GM10248 (cell line): ENCODE measurements around the gene AKR7A3.

Source experiments
- CTCF ChIA-PET: fragments of 300-600 bp; sonication (Branson Sonifier 250); formaldehyde crosslinking; extraction: SDS; loops from one replicate; lab custom pipeline; 2021; ENCODE audit warnings: antibody characterized with exemption; lab: Yijun Ruan, JAX
- POLR2A ChIA-PET: fragments of 350-650 bp; sonication (Branson Sonifier 250); formaldehyde crosslinking; extraction: SDS; loops from one replicate; lab custom pipeline; 2020; ENCODE audit warnings: antibody characterized with exemption; lab: Yijun Ruan, JAX
- DNase-seq: peaks from one replicate; pipeline ENCODE4 v3.0.0; 2012; ENCODE audit errors: extremely low spot score
- CTCF ChIP-seq: IDR thresholded peaks from 2 replicates; pipeline ENCODE4 v1.5.1; 2012; ENCODE audit warnings: mild to moderate bottlenecking, low read depth; ENCODE audit errors: extremely low read depth, missing control alignments, control extremely low read depth

The AKR7A3 gene

GRCh38 chr1:19239876-19240275 is 48.7 kb downstream of the AKR7A3 start:
- no peak for DNase-seq
- ChIA-PET POLR2A (no interaction called here), CTCF (interaction anchor here (0.7 to 6.1 kb wide), 23 partner anchors 8 to 642 kb away, joined by 3 to 42 read pairs (median 4); partner anchors contain the start of genes EMC1 and MRTO4)

GRCh38 chr1:19234224-19234623 is 54.3 kb downstream of the AKR7A3 start:
- CTCF ChIA-PET, result interaction anchor here (0.7 to 7.2 kb wide), 3 partner anchors 9 to 327 kb away, joined by 3 to 42 read pairs (median 8); partner anchors contain the start of genes EMC1 and MRTO4

More at GRCh38 chr1:19239876-19240275, 48.7 kb downstream of the AKR7A3 start:
- TF ChIP-seq CTCF, result no peak

More at GRCh38 chr1:19234224-19234623, 54.3 kb downstream of the AKR7A3 start:
- POLR2A ChIA-PET, result interaction anchor here (0.6 to 0.7 kb wide), 2 partner anchors 31 to 185 kb away, joined by 4 to 10 read pairs; no protein-coding TSS in a partner anchor
- no peak for DNase-seq
- TF ChIP-seq CTCF, result no peak
